Lower lobe of right lung (tissue), 2 donors: ENCODE data around the gene TRMT10C. TPM values are rescaled to one million over a fixed set of nuclear protein-coding genes. Genes with fewer than 3 reads are reported as not detected.

Source experiments
- ATAC-seq, 2 donors: fragments of 200-7000 bp; cut with Tn5 transposase; one replicate each; pipeline ENCODE4 v1.9.1; 2020 to 2022; ENCODE audit warnings: mild to moderate bottlenecking in 2 of 2, moderate library complexity in 2 of 2
- DNase-seq: peaks from one replicate; pipeline ENCODE4 v3.0.0-alpha.2; 2020
- H3K27ac ChIP-seq: fragments of 200-600 bp; one replicate; pipeline ENCODE4 v1.8.0; 2022
- H3K27me3 ChIP-seq: fragments of 200-600 bp; one replicate; pipeline ENCODE4 v1.8.0; 2022; ENCODE audit warnings: low read depth
- H3K36me3 ChIP-seq: fragments of 200-600 bp; one replicate; pipeline ENCODE4 v1.8.0; 2022; ENCODE audit warnings: mild to moderate bottlenecking
- H3K4me1 ChIP-seq: fragments of 200-600 bp; one replicate; pipeline ENCODE4 v1.8.0; 2022
- H3K4me3 ChIP-seq: fragments of 200-600 bp; one replicate; pipeline ENCODE4 v1.8.0; 2022; ENCODE audit warnings: mild to moderate bottlenecking
- H3K9me3 ChIP-seq: fragments of 200-600 bp; one replicate; pipeline ENCODE4 v1.8.0; 2022
- CTCF ChIP-seq: fragments of 200-600 bp; IDR thresholded peaks from one replicate; pipeline ENCODE4 v1.8.0; 2022; ENCODE audit warnings: antibody characterized with exemption, mild to moderate bottlenecking
- intact Hi-C: fragments of 100-400 bp; cut with DNase I; formaldehyde crosslinking; loops from one replicate; pipeline ENCODE4 v1.11.0; 2022
- total RNA-seq: library from RNA; stranded (reverse); fragmentation: NEBNext Ultra II Directional; extraction: Animal tissue kit (Norgen Biotek cat#: 25700); gene quantifications from one replicate; pipeline ENCODE4 v1.2.1, GENCODE V29; 2021
- donor health status: DM: no; HTN: yes; CAD: no; lungs with severe emphysema.

The TRMT10C gene
- total RNA-seq, 1 donor from 2014 or later, result 17.4 TPM

GRCh38 chr3:101519685-101520365 is 41.8 kb upstream of the TRMT10C start:
- peak in 1 of 2 donors; percentile 41 for ATAC-seq
- DNase-seq, result no peak
- Histone ChIP-seq H3K36me3 (no peaks in the 10 kb centered on the region), H3K27me3 (no peaks in the 10 kb centered on the region), H3K4me1 (peaks cover 16% of the 10 kb centered on the region), H3K4me3 (no peak overlapping the region), H3K9me3 (no peaks in the 10 kb centered on the region), H3K27ac (no peak overlapping the region)
- intact Hi-C loops, result no loop called here
- TF ChIP-seq CTCF, result no peak

DNA sequence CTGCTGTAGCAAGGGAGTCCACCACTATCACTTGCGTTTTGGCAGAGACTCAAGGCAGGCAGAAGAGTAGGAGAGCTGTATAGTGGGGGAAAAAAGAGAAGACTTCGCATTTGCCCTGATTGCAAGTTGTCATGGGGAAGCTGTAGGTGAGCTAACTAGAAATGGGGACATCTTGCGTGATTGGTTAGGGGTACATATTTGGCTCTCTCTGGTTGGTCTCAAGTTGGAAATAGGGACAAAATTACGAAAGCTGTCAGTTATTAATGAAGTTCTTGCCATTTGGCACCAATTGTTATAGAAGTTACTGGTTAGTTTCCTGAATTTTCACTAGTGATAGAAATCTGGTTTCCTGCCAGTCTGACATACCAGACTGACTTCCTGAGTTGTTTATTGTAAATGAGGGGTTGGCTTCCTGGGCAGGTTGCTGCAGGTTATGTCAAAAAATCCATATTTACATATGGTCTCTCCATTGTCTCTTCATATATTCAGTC is 40.4 kb upstream of the TRMT10C start:
- no peak for DNase-seq
- Histone ChIP-seq H3K27me3 (no peaks in the 10 kb centered on the region), H3K27ac (peak overlapping the region; percentile 11), H3K9me3 (peaks cover 3% of the 10 kb centered on the region), H3K4me1 (peaks cover 16% of the 10 kb centered on the region), H3K36me3 (no peaks in the 10 kb centered on the region), H3K4me3 (no peak overlapping the region)
- intact Hi-C loops, result no loop called here
- no peak for TF ChIP-seq CTCF
- ATAC-seq, result no peak

DNA sequence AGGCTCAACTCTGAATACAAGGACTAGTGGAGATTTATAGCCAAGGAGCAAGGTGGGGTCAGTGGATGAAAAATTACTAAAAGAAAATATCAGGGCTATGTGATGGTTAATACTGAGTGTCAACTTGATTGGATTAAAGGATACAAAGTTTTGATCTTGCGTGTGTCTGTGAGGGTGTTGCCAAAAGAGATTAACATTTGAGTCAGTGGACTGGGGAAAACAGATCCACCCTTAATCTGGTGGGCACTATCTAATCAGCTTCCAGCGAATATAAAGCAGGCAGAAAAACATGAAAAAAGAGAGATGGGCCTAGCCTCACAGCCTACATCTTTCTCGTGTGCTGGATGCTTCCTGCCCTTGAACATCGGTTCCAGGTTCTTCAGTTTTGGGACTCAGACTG is 34.2 kb upstream of the TRMT10C start:
- intact Hi-C loops, result no loop called here
- no peak for TF ChIP-seq CTCF
- H3K27ac ChIP-seq, result no peak overlapping the region
- H3K4me1 ChIP-seq, result no peaks in the 10 kb centered on the region
- DNase-seq, result no peak
- H3K36me3 ChIP-seq, result no peaks in the 10 kb centered on the region
- no peaks in the 10 kb centered on the region for H3K27me3 ChIP-seq
- peaks cover 3% of the 10 kb centered on the region for H3K9me3 ChIP-seq
- no peak overlapping the region for H3K4me3 ChIP-seq
- no peak for ATAC-seq

- H3K27ac ChIP-seq, result no peak overlapping the region
- intact Hi-C loops, result no loop called here
- no peak for TF ChIP-seq CTCF
- ATAC-seq (no peak), DNase-seq (no peak)
- no peaks in the 10 kb centered on the region for H3K27me3 ChIP-seq
- H3K9me3 ChIP-seq, result peaks cover 3% of the 10 kb centered on the region
- no peaks in the 10 kb centered on the region for H3K36me3 ChIP-seq
- no peaks in the 10 kb centered on the region for H3K4me1 ChIP-seq
- H3K4me3 ChIP-seq, result no peak overlapping the region
Measured at GRCh38 chr3:101527906-101528305, 33.8 kb upstream of the TRMT10C start.

DNA sequence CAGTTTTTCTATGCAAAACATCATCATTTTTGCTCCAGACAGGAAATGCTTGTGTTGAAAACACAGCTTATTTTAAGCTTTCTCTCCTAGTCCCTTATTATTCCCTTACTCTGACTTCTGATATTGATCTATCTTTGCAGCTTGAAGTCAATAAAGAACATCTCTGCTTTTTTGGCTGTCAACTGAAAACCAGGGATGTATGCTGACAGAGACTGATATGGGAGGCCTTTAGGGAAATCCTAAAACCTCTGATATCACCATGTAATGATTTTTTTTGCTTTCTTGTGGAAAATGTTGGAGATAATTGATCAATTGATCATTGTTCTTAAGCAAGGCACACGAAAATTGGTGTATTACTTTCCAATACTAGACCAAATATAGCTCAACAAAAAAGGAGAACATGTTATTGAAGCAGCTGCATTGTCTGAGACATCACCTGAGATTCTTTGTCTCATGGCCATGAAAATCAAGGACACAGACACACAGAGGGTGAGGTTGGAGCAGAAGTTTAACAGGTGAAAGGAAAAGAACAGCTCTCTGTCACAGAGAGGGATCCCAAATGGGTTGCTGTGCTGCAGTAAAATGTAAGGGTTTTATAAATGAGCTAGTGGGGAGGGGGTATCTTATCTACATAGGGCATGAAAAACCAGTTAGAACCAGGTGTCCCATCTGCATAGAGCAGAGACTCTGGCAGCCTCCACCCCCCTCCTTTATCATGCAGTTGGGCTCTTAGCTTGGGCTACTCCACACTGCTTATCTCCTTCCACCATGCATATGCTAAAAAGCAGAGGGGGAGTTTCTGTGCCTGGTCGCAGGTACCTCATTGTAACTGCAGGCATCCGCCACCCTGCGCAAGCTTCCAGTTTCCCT is 31.6 kb upstream of the TRMT10C start:
- Histone ChIP-seq H3K4me3 (no peak overlapping the region), H3K9me3 (peaks cover 3% of the 10 kb centered on the region), H3K27me3 (no peaks in the 10 kb centered on the region), H3K4me1 (no peaks in the 10 kb centered on the region), H3K36me3 (no peaks in the 10 kb centered on the region), H3K27ac (no peak overlapping the region)
- intact Hi-C loops, result no loop called here
- ATAC-seq (no peak), DNase-seq (no peak)
- TF ChIP-seq CTCF, result no peak
